Measurements from ENCODE around the gene GOLT1B. TPM values are rescaled to one million over a fixed set of nuclear protein-coding genes. Genes with fewer than 3 reads are reported as not detected.

GOLT1B gene
- total and polyA plus RNA-seq, 12 donors, result 12.0 to 25.4 (median 18.8) TPM

DNA sequence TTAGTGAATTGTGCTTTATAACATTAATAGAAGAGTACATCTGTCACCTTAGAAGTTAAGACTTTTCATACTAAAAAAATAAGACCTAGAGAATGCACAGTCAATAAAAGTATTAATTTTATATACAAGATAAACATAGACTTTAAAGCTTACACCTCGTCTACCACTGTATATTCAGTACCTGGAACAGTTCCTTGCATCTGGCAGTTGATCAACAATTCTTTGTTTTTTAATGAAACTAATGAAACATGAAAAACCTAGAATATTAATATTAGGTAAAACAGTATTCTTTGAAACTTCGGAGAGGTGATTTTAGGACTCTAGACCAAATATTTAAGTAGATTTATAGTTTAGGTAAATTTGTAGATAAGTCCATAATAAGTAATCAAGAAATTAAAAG lies 4.3 kb downstream of the GOLT1B start:
- no peak overlapping the region for H3K4me3 ChIP-seq
- H3K36me3 ChIP-seq, result peaks cover 0 to 37% (median 0%) of the 10 kb centered on the region in 9 donors
- no peak for DNase-seq
- intact Hi-C loops (cut with DNase I), result loop anchor here in 1 of 10 donors (10.0 kb wide), 1 partner anchor 149 kb away; the partner anchor contains the start of gene LDHB
- TF ChIP-seq, protein P1, sequence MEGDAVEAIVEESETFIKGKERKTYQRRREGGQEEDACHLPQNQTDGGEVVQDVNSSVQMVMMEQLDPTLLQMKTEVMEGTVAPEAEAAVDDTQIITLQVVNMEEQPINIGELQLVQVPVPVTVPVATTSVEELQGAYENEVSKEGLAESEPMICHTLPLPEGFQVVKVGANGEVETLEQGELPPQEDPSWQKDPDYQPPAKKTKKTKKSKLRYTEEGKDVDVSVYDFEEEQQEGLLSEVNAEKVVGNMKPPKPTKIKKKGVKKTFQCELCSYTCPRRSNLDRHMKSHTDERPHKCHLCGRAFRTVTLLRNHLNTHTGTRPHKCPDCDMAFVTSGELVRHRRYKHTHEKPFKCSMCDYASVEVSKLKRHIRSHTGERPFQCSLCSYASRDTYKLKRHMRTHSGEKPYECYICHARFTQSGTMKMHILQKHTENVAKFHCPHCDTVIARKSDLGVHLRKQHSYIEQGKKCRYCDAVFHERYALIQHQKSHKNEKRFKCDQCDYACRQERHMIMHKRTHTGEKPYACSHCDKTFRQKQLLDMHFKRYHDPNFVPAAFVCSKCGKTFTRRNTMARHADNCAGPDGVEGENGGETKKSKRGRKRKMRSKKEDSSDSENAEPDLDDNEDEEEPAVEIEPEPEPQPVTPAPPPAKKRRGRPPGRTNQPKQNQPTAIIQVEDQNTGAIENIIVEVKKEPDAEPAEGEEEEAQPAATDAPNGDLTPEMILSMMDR (IDR thresholded peaks at IDR 0.05), result no peak
- no peaks in the 10 kb centered on the region for H3K9me3 ChIP-seq
- H3K27me3 ChIP-seq, result no peaks in the 10 kb centered on the region
- WGBS, 2 donors, result 42 to 61% methylated on average over 2 of the region's 2 CpGs
- no peak for ATAC-seq
- peaks cover 0 to 39% (median 27%) of the 10 kb centered on the region in 9 donors for H3K4me1 ChIP-seq
- H3K27ac ChIP-seq, result no peak overlapping the region

DNA sequence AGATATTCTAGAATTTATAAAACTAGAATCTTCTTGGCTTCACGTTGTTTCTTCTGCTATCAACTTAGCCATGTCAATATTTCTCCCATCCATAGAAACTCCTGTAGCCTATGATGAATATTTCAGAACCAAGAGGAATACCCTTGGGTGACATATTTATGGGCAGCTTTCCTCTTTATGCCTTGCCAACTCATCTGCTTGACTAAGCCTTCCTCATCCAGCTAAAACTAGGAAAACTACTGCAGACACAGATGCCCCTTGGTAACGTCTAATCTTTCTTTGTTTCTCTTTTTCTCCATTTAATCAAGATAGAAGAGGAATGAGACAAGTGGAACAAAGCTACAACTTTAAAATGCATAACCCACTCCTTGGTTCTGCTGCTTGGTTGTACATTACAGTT lies 6.3 kb downstream of the GOLT1B start:
- Histone ChIP-seq H3K4me1 (peaks cover 0 to 32% (median 21%) of the 10 kb centered on the region in 9 donors), H3K36me3 (peaks cover 0 to 57% (median 7%) of the 10 kb centered on the region in 9 donors), H3K27me3 (no peaks in the 10 kb centered on the region), H3K9me3 (no peaks in the 10 kb centered on the region), H3K27ac (no peak overlapping the region), H3K4me3 (no peak overlapping the region)
- ATAC-seq (no peak), DNase-seq (no peak)
- intact Hi-C loops (cut with DNase I), result loop anchor here in 1 of 10 donors (10.0 kb wide), 1 partner anchor 147 kb away; the partner anchor contains the start of gene LDHB
- WGBS, 2 donors, result 78 to 80% methylated on average over 2 of the region's 2 CpGs
- TF ChIP-seq, protein P1 (IDR thresholded peaks at IDR 0.05), result no peak

DNA sequence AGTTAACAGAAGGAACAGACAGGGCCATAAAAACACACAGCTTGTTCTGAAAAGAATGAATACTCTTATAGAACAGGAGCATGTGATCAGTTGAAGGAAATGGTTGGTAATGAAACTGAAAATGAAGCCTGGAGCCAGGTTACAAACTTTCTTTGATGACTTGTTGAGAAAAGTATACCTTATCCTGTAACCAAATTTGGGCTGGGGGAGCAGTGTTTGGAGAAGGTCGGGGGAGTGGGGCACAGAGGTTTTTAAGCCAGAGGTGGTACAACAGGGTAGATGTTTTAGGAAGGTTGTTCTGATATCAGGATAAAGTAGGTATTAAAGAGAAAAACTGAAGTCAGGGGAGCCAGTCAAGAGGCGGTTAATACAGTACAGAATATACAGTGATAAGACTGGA lies 8.2 kb downstream of the GOLT1B start:
- DNase-seq (no peak), ATAC-seq (no peak)
- 47 to 48% methylated on average over 2 of the region's 2 CpGs for WGBS, 2 donors
- H3K9me3 ChIP-seq, result no peaks in the 10 kb centered on the region
- peaks cover 0 to 14% (median 5%) of the 10 kb centered on the region in 9 donors for H3K4me1 ChIP-seq
- TF ChIP-seq, protein P1 (IDR thresholded peaks at IDR 0.05), result no peak
- no peak overlapping the region for H3K4me3 ChIP-seq
- H3K36me3 ChIP-seq, result peaks cover 0 to 76% (median 7%) of the 10 kb centered on the region in 9 donors
- H3K27ac ChIP-seq, result no peak overlapping the region
- intact Hi-C loops (cut with DNase I), result loop anchor here in 2 of 10 donors (10.0 kb wide), 2 partner anchors 145 to 175 kb away; partner anchors contain the start of gene LDHB (in 1 of the 2)
- no peaks in the 10 kb centered on the region for H3K27me3 ChIP-seq

DNA sequence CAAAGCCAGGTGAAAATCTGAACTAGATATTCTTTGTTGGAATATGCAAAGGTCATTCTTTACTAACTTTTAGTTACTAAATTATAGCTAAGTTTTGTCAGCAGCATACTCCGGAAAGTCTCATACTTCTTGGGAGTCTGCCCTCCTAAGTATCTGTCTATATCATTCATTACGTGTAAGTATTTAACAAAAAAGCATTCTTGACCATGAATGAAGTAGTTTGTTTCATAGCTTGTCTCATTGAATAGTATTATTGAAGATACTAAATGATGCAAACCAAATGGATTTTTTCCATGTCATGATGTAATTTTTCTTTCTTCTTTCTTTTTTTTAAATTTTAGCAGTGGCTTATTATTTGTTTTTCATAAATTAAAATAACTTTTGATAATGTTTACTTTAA lies 14.7 kb downstream of the GOLT1B start:
- H3K36me3 ChIP-seq, result peaks cover 0 to 75% (median 12%) of the 10 kb centered on the region in 9 donors
- peaks cover 0 to 6% (median 0%) of the 10 kb centered on the region in 9 donors for H3K4me1 ChIP-seq
- 91 to 92% methylated on average over 2 of the region's 2 CpGs for WGBS, 2 donors
- intact Hi-C loops (cut with DNase I), result loop anchor here in 1 of 10 donors (10.0 kb wide), 1 partner anchor 169 kb away; no protein-coding TSS in a partner anchor
- H3K27ac ChIP-seq, result no peak overlapping the region
- DNase-seq (no peak), ATAC-seq (no peak)
- H3K9me3 ChIP-seq, result no peaks in the 10 kb centered on the region
- TF ChIP-seq, protein P1 (IDR thresholded peaks at IDR 0.05), result no peak
- H3K4me3 ChIP-seq, result no peak overlapping the region
- no peaks in the 10 kb centered on the region for H3K27me3 ChIP-seq
